H1 (cell line): ENCODE results near the gene CC2D1B. TPM values are rescaled to one million over a fixed set of nuclear protein-coding genes. Genes with fewer than 3 reads are reported as not detected.

Source experiments
- CTCF ChIA-PET: fragments of 300-600 bp; sonication (Branson Sonifier 250); formaldehyde crosslinking; loops from one replicate; lab custom pipeline; 2021; ENCODE audit not compliant: partially characterized antibody; lab: Charles Lee
- POLR2A ChIA-PET: fragments of 300-600 bp; sonication (Branson Sonifier 250); formaldehyde crosslinking; loops from one replicate; lab custom pipeline; 2021; ENCODE audit warnings: inconsistent platforms; ENCODE audit not compliant: partially characterized antibody; lab: Charles Lee
- DNase-seq, 2 experiments: peaks; one replicate each; pipeline versions ENCODE4 v3.0.0 to v3.0.0-alpha.2; 2010 to 2022; ENCODE audit warnings: low spot score in 2 of 2, low read depth in 1 of 2, mixed read lengths in 1 of 2
- FAIRE-seq: peaks from 2 replicates; lab custom pipeline; 2011; peaks lifted over from hg19 to GRCh38; lab: Jason Lieb, UNC
- H2AFZ ChIP-seq: 2 replicates; pipeline ENCODE4 v1.8.1; 2012; ENCODE audit warnings: low read length, inconsistent platforms
- H2AK5ac ChIP-seq: 2 replicates; pipeline ENCODE4 v1.6.1; 2013; ENCODE audit warnings: low read depth, low read length
- H2BK120ac ChIP-seq: replicated peaks from 2 replicates; pipeline ENCODE3; 2013; ENCODE audit warnings: low read depth, low read length, inconsistent platforms
- H2BK12ac ChIP-seq: 2 replicates; pipeline ENCODE4 v1.6.1; 2013; ENCODE audit warnings: low read depth, low read length
- H2BK15ac ChIP-seq: 2 replicates; pipeline ENCODE4 v1.6.1; 2013; ENCODE audit warnings: low read length
- H2BK20ac ChIP-seq: 2 replicates; pipeline ENCODE4 v1.6.1; 2013; ENCODE audit warnings: low read length
- H2BK5ac ChIP-seq: 2 replicates; pipeline ENCODE4 v1.6.1; 2013; ENCODE audit warnings: low read depth, low read length
- H3K14ac ChIP-seq: 2 replicates; pipeline ENCODE4 v1.6.1; 2013; ENCODE audit warnings: inconsistent platforms; ENCODE audit not compliant: insufficient read length
- H3K18ac ChIP-seq: 2 replicates; pipeline ENCODE4 v1.6.1; 2013; ENCODE audit warnings: low read length; ENCODE audit errors: extremely low read depth
- H3K23ac ChIP-seq: 2 replicates; pipeline ENCODE4 v1.6.1; 2013; ENCODE audit warnings: inconsistent platforms; ENCODE audit not compliant: insufficient read length
- H3K23me2 ChIP-seq: 2 replicates; pipeline ENCODE4 v1.6.1; 2013; ENCODE audit warnings: low read depth, low read length
- H3K27ac ChIP-seq: 2 replicates; pipeline ENCODE4 v1.6.1; 2011; ENCODE audit warnings: low read depth, low read length, inconsistent platforms
- H3K27me3 ChIP-seq, 4 experiments: replicated peaks in 1 of 4; 1 replicate in 1 of 4; 2 replicates in 3 of 4; pipeline versions ENCODE4 v1.6.1 to v1.8.1; 2011 to 2013; ENCODE audit warnings: low read length in 3 of 4, mild to moderate bottlenecking in 3 of 4, inconsistent platforms in 2 of 4, mixed read lengths in 2 of 4, moderate library complexity in 1 of 4; ENCODE audit not compliant: control insufficient read depth in 3 of 4, insufficient read depth in 3 of 4; ENCODE audit errors: extremely low read depth in 1 of 4
- H3K36me3 ChIP-seq, 4 experiments: 2 replicates each; pipeline versions ENCODE4 v1.6.1 to v1.8.1; 2011 to 2013; ENCODE audit warnings: mild to moderate bottlenecking in 4 of 4, low read length in 3 of 4, moderate library complexity in 2 of 4, control low read depth in 1 of 4, inconsistent platforms in 1 of 4; ENCODE audit not compliant: insufficient read depth in 4 of 4, control insufficient read depth in 2 of 4
- H3K4ac ChIP-seq: replicated peaks from 2 replicates; pipeline ENCODE3; 2013; ENCODE audit warnings: low read length, low read depth, mixed read lengths, inconsistent platforms; ENCODE audit not compliant: insufficient read length
- H3K4me1 ChIP-seq, 4 experiments: replicated peaks in 1 of 4; 1 replicate in 1 of 4; 2 replicates in 3 of 4; pipeline versions ENCODE4 v1.6.1 to v1.8.1; 2011 to 2013; ENCODE audit warnings: low read length in 3 of 4, inconsistent platforms in 2 of 4, mixed read lengths in 1 of 4; ENCODE audit not compliant: insufficient read depth in 4 of 4, control insufficient read depth in 3 of 4
- H3K4me2 ChIP-seq, 2 experiments: 2 replicates each; pipeline versions ENCODE4 v1.6.1 to v1.8.1; 2011 to 2013; ENCODE audit warnings: low read depth in 2 of 2, low read length in 2 of 2, control low read depth in 1 of 2, inconsistent platforms in 1 of 2, mild to moderate bottlenecking in 1 of 2; ENCODE audit not compliant: insufficient read depth in 1 of 2
- H3K4me3 ChIP-seq, 4 experiments: fragments of 200-600, 300-600 bp in 1 of 4; sonication (generic), shearing (Covaris generic), sonication (Bioruptor Twin) in 1 of 4; 2 replicates each; pipeline versions ENCODE4 v1.5.1 to v1.8.1; 2011 to 2016; ENCODE audit warnings: low read length in 4 of 4, low read depth in 3 of 4, control low read depth in 2 of 4, inconsistent platforms in 2 of 4, mild to moderate bottlenecking in 2 of 4, mixed read lengths in 1 of 4, moderate library complexity in 1 of 4; ENCODE audit not compliant: insufficient read depth in 2 of 4; ENCODE audit errors: extremely low read depth in 1 of 4
- H3K56ac ChIP-seq: replicated peaks from 2 replicates; pipeline ENCODE3; 2013; ENCODE audit warnings: low read depth, mild to moderate bottlenecking, mixed read lengths, low read length, inconsistent platforms; ENCODE audit not compliant: insufficient read length
- H3K79me1 ChIP-seq: 2 replicates; pipeline ENCODE4 v1.6.1; 2013; ENCODE audit warnings: low read depth, low read length, control low read depth
- H3K79me2 ChIP-seq, 2 experiments: 2 replicates each; pipeline versions ENCODE4 v1.6.1 to v1.8.1; 2012 to 2013; ENCODE audit warnings: low read length in 2 of 2, mild to moderate bottlenecking in 2 of 2, inconsistent platforms in 1 of 2; ENCODE audit not compliant: insufficient read depth in 2 of 2, control insufficient read depth in 1 of 2
- H3K9ac ChIP-seq, 4 experiments: replicated peaks in 1 of 4; 1 replicate in 1 of 4; 2 replicates in 3 of 4; pipeline versions ENCODE4 v1.6.1 to v1.8.1; 2011 to 2013; ENCODE audit warnings: low read depth in 3 of 4, low read length in 3 of 4, control low read depth in 2 of 4, mild to moderate bottlenecking in 2 of 4, moderate library complexity in 2 of 4, inconsistent platforms in 1 of 4; ENCODE audit errors: extremely low read depth in 1 of 4
- H3K9me3 ChIP-seq, 2 experiments: 2 replicates each; pipeline versions ENCODE4 v1.6.1 to v1.8.1; 2012 to 2013; ENCODE audit warnings: mild to moderate bottlenecking in 2 of 2, moderate library complexity in 2 of 2, control low read depth in 1 of 2, inconsistent platforms in 1 of 2, low read depth in 1 of 2, low read length in 1 of 2, mixed read lengths in 1 of 2; ENCODE audit not compliant: insufficient read depth in 2 of 2
- H4K20me1 ChIP-seq, 2 experiments: replicated peaks in 1 of 2; 2 replicates each; pipeline versions ENCODE3 to v1.8.1; 2011 to 2013; ENCODE audit warnings: inconsistent platforms in 2 of 2, low read length in 2 of 2, mild to moderate bottlenecking in 1 of 2; ENCODE audit not compliant: insufficient read depth in 2 of 2, control insufficient read depth in 1 of 2
- H4K5ac ChIP-seq: 2 replicates; pipeline ENCODE4 v1.6.1; 2013; ENCODE audit warnings: low read length, low read depth, mixed read lengths, inconsistent platforms; ENCODE audit not compliant: insufficient read length
- H4K8ac ChIP-seq: 2 replicates; pipeline ENCODE4 v1.8.0; 2013; ENCODE audit warnings: mild to moderate bottlenecking, moderate library complexity, low read length, inconsistent platforms; ENCODE audit not compliant: insufficient read depth; ENCODE audit errors: extremely low read depth
- H4K91ac ChIP-seq: replicated peaks from 2 replicates; pipeline ENCODE3; 2013; ENCODE audit warnings: low read length, mixed read lengths, inconsistent platforms; ENCODE audit not compliant: insufficient read length
- ASH2L ChIP-seq: fragments of 200-600, 300-600 bp; sonication (generic); IDR thresholded peaks from one replicate; pipeline ENCODE4 v1.7.1; 2017; ENCODE audit warnings: low read length
- TBP ChIP-seq: IDR thresholded peaks from 2 replicates; pipeline ENCODE4 v1.6.1; 2011; ENCODE audit warnings: low read depth, low read length, improper control_type of control experiment
- WGBS, 2 experiments: shearing (Covaris generic) in 1 of 2; methylation state at CpG; one replicate each; pipeline versions ENCODE4 v1.1.6 to v1.1.7; 2013 to 2015; ENCODE audit warnings: low lambda C conversion rate in 2 of 2, mixed read lengths in 2 of 2, inconsistent platforms in 1 of 2, low coverage in 1 of 2, missing lambda C conversion rate in 1 of 2; ENCODE audit not compliant: insufficient replicate concordance in 2 of 2, insufficient coverage in 1 of 2, insufficient read length in 1 of 2; ENCODE audit errors: extremely low coverage in 1 of 2, missing lambda C conversion rate in 1 of 2; 5-methylcytosine and 5-hydroxymethylcytosine counted together
- polyA plus RNA-seq, 7 experiments: library from polyadenylated mRNA; depleted of rRNA in 3 of 7; stranded (reverse) in 5 of 7; unstranded in 2 of 7; fragments of >200 nt in 5 of 7; fragments of 200-250 nt in 2 of 7; gene quantifications; 1 replicate in 5 of 7; 2 replicates in 1 of 7; 4 replicates in 1 of 7; pipeline versions ENCODE4 v1.2.1 to v1.2.3, GENCODE V29; 2011 to 2013; ENCODE audit warnings: missing spikeins in 2 of 7, mixed read lengths in 2 of 7
- total RNA-seq: library from RNA; stranded (reverse); fragmentation: NEBNext Ultra II Directional; extraction: Animal tissue kit (Norgen Biotek cat#: 25700); gene quantifications from 2 replicates; pipeline ENCODE4 v1.2.1, GENCODE V29; 2021

CC2D1B gene
- total and polyA plus RNA-seq, 2 of the 8 experiments (the other 6 are each of a cell fraction or from before 2014, with no cell fraction given): 7.4 to 13.1 TPM

GRCh38 chr1:52367272-52367671 lies 1.3 kb upstream of the CC2D1B start:
- Histone ChIP-seq H4K91ac (no peak overlapping the region), H3K4ac (no peak overlapping the region), H3K27ac (no peak overlapping the region), H3K23me2 (peaks cover 12% of the 10 kb centered on the region), H2BK15ac (no peak overlapping the region), H2BK120ac (no peak overlapping the region), H3K79me2 (peaks cover 0 to 5% of the 10 kb centered on the region in 2 experiments; a peak in 1 of 4 replicates), H2BK12ac (no peak overlapping the region), H3K9ac (no peak overlapping the region), H3K27me3 (no peaks in the 10 kb centered on the region), H3K23ac (no peak overlapping the region), H2AFZ (no peak overlapping the region), H3K18ac (no peak overlapping the region), H3K4me1 (peaks cover 0 to 9% (median 5%) of the 10 kb centered on the region in 4 experiments), H4K20me1 (peaks cover 0 to 6% of the 10 kb centered on the region in 2 experiments), H4K5ac (no peak overlapping the region), H3K14ac (no peak overlapping the region), H2BK20ac (no peak overlapping the region)
- POLR2A ChIA-PET: interaction anchor here (0.6 to 4.0 kb wide), 5 partner anchors 16 to 512 kb away, joined by 3 to 46 read pairs (median 7); partner anchors contain the start of genes BTF3L4, ORC1, PRPF38A and TXNDC12
- TF ChIP-seq ASH2L (no peak), TBP (no peak)
- TF ChIP-seq, all 59 proteins: peak for 0
- 84% methylated on average over 5 of the region's 5 CpGs; no CpG with 5 or more reads in 1 of the 2 experiments for WGBS, 2 experiments
- Histone ChIP-seq H3K4me2 (peak overlapping the region in 1 of 2 experiments; percentile 99; a peak in 1 of 4 replicates), H2BK5ac (no peak overlapping the region), H3K79me1 (peaks cover 9% of the 10 kb centered on the region; the same call in 1 of the 2 replicates), H3K36me3 (peaks cover 0 to 4% (median 2%) of the 10 kb centered on the region in 4 experiments; a peak in 3 of 8 replicates), H3K56ac (no peak overlapping the region), H3K9me3 (no peaks in the 10 kb centered on the region), H4K8ac (no peak overlapping the region), H2AK5ac (no peak overlapping the region), H3K4me3 (peak overlapping the region in 1 of 4 experiments; percentile 86; a peak in 1 of 8 replicates)
- CTCF ChIA-PET: no interaction called here
- no peak for DNase-seq
- no peak for FAIRE-seq
